ENCODE results near the gene HPGD. TPM values are rescaled to one million over a fixed set of nuclear protein-coding genes. Genes with fewer than 3 reads are reported as not detected.

Gene HPGD
- total and polyA plus RNA-seq, 9 of the 15 experiments (the other 6 are each of a cell fraction or from before 2014, with no cell fraction given), result 2.3 to 8.6 (median 4.8) TPM

DNA sequence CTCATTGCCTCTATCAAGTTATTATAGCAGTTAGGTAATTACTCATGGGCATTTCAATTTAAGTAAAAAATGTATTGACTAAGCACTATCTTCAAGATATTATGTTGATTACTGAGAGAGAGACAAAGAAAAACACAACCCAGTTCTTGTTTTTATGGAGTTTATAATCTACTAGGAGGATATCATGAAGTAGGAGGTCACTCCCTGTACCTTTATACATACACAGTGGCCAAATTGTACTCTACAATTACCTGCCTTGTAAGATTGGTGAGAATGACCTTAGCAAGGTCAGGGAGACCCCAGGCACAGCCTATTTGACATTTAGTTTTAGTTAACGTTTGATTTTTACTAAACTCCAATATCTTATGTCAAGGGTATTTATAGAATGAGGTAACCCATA lies 5.5 kb downstream of the HPGD start:
- CTCF ChIA-PET (ENCODE audit: low intra/inter-chr PET ratio), result no interaction called here
- Histone ChIP-seq H3K9me3 (replicated peaks; ENCODE audit: control insufficient read depth, insufficient read depth, low read depth, low read length) (no peaks in the 10 kb centered on the region), H3K4me3 (no peak overlapping the region), H3K27ac (ENCODE audit: extremely low read depth, low read depth, low read length) (no peak overlapping the region), H3K9ac (ENCODE audit: insufficient read depth in 1 of 2, low read depth in 2 of 2, low read length in 2 of 2) (no peak overlapping the region), H3K9me1 (ENCODE audit: control insufficient read depth, insufficient read depth, low read length) (no peaks in the 10 kb centered on the region), H3K79me2 (ENCODE audit: control insufficient read depth, insufficient read depth, low read length) (no peaks in the 10 kb centered on the region), H2AFZ (ENCODE audit: low read depth, low read length) (no peak overlapping the region), H3K36me3 (ENCODE audit: control insufficient read depth, insufficient read depth, low read length) (no peaks in the 10 kb centered on the region), H3K27me3 (ENCODE audit: control insufficient read depth in 2 of 2, insufficient read depth in 2 of 2, low read length in 2 of 2) (no peaks in the 10 kb centered on the region), H4K20me1 (replicated peaks; ENCODE audit: control insufficient read depth, insufficient read depth, low read length) (no peaks in the 10 kb centered on the region), H3K4me2 (ENCODE audit: insufficient read depth, low read length) (no peak overlapping the region), H3K4me1 (replicated peaks in 1 of 2; ENCODE audit: control insufficient read depth in 2 of 2, insufficient read depth in 2 of 2, low read length in 2 of 2) (peaks cover 0 to 2% of the 10 kb centered on the region in 2 experiments; a peak in 1 of 5 replicates)
- intact Hi-C loops (cut with micrococcal nuclease) (no loop called here), in situ Hi-C loops (cut with MboI) (no loop called here)
- no peak for FAIRE-seq
- BruUV-seq (replicated peaks), result no TSS peak
- no peak for ATAC-seq
- TF ChIP-seq NR4A1 (CRISPR knock-in tag; IDR thresholded peaks at IDR 0.05) (no peak), NR4A1 (tag; IDR thresholded peaks at IDR 0.05) (no peak), KAT2B (IDR thresholded peaks at IDR 0.05; ENCODE audit: low read depth, low read length) (no peak), BCOR (IDR thresholded peaks at IDR 0.05) (no peak), MCM5 (IDR thresholded peaks at IDR 0.05; ENCODE audit: low read depth) (no peak), KAT7 (CRISPR knock-in tag; IDR thresholded peaks at IDR 0.05; ENCODE audit: borderline replicate concordance) (no peak), PTRF (tag; IDR thresholded peaks at IDR 0.05) (no peak), ZNF217 (CRISPR knock-in tag; IDR thresholded peaks at IDR 0.05) (no peak), ZNF778 (CRISPR knock-in tag; IDR thresholded peaks at IDR 0.05) (no peak), BRD4 (IDR thresholded peaks at IDR 0.05) (no peak), ELF4 (CRISPR knock-in tag; IDR thresholded peaks at IDR 0.05) (no peak), ILF3 (IDR thresholded peaks at IDR 0.05; ENCODE audit: borderline replicate concordance) (no peak)
- TF ChIP-seq, protein P1, sequence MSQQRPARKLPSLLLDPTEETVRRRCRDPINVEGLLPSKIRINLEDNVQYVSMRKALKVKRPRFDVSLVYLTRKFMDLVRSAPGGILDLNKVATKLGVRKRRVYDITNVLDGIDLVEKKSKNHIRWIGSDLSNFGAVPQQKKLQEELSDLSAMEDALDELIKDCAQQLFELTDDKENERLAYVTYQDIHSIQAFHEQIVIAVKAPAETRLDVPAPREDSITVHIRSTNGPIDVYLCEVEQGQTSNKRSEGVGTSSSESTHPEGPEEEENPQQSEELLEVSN (IDR thresholded peaks at IDR 0.05; ENCODE audit: borderline replicate concordance in 1 of 2, extremely low read depth in 1 of 2, insufficient read depth in 1 of 2, insufficient read length in 1 of 2, low read depth in 1 of 2, low read length in 1 of 2, poor library complexity in 1 of 2, severe bottlenecking in 1 of 2), result no peak
- TF ChIP-seq, protein P2, sequence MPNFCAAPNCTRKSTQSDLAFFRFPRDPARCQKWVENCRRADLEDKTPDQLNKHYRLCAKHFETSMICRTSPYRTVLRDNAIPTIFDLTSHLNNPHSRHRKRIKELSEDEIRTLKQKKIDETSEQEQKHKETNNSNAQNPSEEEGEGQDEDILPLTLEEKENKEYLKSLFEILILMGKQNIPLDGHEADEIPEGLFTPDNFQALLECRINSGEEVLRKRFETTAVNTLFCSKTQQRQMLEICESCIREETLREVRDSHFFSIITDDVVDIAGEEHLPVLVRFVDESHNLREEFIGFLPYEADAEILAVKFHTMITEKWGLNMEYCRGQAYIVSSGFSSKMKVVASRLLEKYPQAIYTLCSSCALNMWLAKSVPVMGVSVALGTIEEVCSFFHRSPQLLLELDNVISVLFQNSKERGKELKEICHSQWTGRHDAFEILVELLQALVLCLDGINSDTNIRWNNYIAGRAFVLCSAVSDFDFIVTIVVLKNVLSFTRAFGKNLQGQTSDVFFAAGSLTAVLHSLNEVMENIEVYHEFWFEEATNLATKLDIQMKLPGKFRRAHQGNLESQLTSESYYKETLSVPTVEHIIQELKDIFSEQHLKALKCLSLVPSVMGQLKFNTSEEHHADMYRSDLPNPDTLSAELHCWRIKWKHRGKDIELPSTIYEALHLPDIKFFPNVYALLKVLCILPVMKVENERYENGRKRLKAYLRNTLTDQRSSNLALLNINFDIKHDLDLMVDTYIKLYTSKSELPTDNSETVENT (CRISPR knock-in tag; IDR thresholded peaks at IDR 0.05), result no peak
- TF ChIP-seq, protein P3, sequence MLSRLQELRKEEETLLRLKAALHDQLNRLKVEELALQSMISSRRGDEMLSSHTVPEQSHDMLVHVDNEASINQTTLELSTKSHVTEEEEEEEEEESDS (CRISPR knock-in tag; IDR thresholded peaks at IDR 0.05), result no peak
- DNase-seq (ENCODE audit: extremely low read depth in 1 of 4, low spot score in 3 of 4), result no peak
- WGBS (ENCODE audit: insufficient coverage, low coverage, missing lambda C conversion rate), result 8% methylated on average over 1 of the region's 1 CpG
- POLR2A ChIA-PET, result interaction anchor here (1.8 kb wide), 1 partner anchor 10 kb away, joined by 7 read pairs; no protein-coding TSS in a partner anchor
